Measurements from ENCODE around the gene CD72. TPM values are rescaled to one million over a fixed set of nuclear protein-coding genes. Genes with fewer than 3 reads are reported as not detected.

Gene CD72
- total RNA-seq, 1 experiment from 2014 or later = 0.15 TPM

DNA sequence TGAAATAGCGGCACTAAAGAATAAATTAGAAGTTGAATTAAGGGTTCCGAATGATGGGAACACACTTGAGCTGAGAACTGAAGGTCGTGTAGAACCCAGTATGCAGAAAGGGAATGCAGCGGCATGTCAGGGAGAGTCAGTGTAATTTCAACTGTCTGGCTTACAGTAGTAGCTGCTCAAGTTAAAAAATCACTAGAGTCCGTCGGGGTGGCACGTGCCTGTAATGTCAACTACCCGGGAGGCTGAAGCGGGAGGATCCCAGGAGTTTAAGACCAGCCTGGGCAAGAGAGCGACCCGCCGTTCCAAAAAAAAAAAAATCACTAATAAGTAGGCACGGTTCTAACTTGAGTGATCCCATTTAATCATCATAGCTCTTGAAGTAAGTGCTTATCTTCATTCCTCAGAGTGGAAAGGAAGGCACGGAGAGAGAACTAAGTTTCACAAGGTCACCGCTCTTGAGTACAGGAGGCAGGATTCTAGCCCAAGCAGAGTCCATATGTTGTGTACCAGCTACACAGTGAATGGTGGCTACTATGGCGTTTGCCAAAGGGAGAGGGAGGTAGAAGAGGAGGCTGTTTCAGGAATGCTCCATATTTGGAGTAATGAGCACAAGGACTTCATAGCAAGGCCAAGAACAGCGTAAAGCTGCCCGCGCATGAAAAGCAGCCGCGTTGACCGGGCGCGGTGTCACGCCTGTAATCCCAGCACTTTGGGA lies 38.8 kb upstream of the CD72 start:
- H3K36me3 ChIP-seq (ENCODE audit: low read depth, low read length) = peaks cover 19% of the 10 kb centered on the region
- no TSS peak for BruUV-seq (replicated peaks)
- POLR2A ChIA-PET (ENCODE audit: unreplicated experiment) = interaction anchor here (0.6 kb wide), 2 partner anchors 114 to 116 kb away, joined by 3 to 12 read pairs; no protein-coding TSS in a partner anchor
- peaks cover 7% of the 10 kb centered on the region for H3F3A ChIP-seq (ENCODE audit: low read length, unreplicated experiment)
- peak overlapping the region; percentile 83 for H2AFZ ChIP-seq (ENCODE audit: low read length)
- H4K20me1 ChIP-seq (ENCODE audit: low read length) = no peaks in the 10 kb centered on the region
- CTCF ChIA-PET = no interaction called here
- H3K4me1 ChIP-seq (ENCODE audit: insufficient read depth, low read length) = peaks cover 35% of the 10 kb centered on the region
- peak overlapping the region; percentile 98 for H3K4me2 ChIP-seq (ENCODE audit: low read length)
- H3K27me3 ChIP-seq (ENCODE audit: low read length) = no peaks in the 10 kb centered on the region
- intact Hi-C loops (cut with micrococcal nuclease) = loop anchor here (5.0 to 10.0 kb wide), 2 partner anchors 40 to 138 kb away; partner anchors contain the start of gene NPR2
- peak overlapping the region; percentile 54 for H3K4me3 ChIP-seq (ENCODE audit: low read length)
- DNase-seq (no peak), ATAC-seq (no peak)
- no peaks in the 10 kb centered on the region for H3K9me3 ChIP-seq (ENCODE audit: low read length)
- peak overlapping the region; percentile 97 for H3K9ac ChIP-seq (ENCODE audit: low read length)
- no peak for TF ChIP-seq EZH2 (IDR thresholded peaks at IDR 0.05; ENCODE audit: low read length, unreplicated experiment)
- no peak for TF ChIP-seq CTCF (conservative IDR thresholded peaks at IDR 0.05; ENCODE audit: low read depth, low read length)
- TF ChIP-seq EZH2phosphoT487 (IDR thresholded peaks at IDR 0.05; ENCODE audit: borderline replicate concordance, low read length) = no peak
- H3K27ac ChIP-seq (ENCODE audit: low read length) = peak overlapping the region; percentile 98
- H3K9me2 ChIP-seq (replicated peaks; ENCODE audit: low read length) = no peaks in the 10 kb centered on the region
- peaks cover 28% of the 10 kb centered on the region for H3K79me2 ChIP-seq (ENCODE audit: low read length)

GRCh38 chr9:35656348-35656747 lies 38.1 kb upstream of the CD72 start:
- no peak overlapping the region for H3K9ac ChIP-seq (ENCODE audit: low read length)
- DNase-seq (no peak), ATAC-seq (no peak)
- peaks cover 38% of the 10 kb centered on the region for H3K4me1 ChIP-seq (ENCODE audit: insufficient read depth, low read length)
- intact Hi-C loops (cut with micrococcal nuclease) = loop anchor here (5.0 to 10.0 kb wide), 2 partner anchors 41 to 138 kb away; partner anchors contain the start of gene NPR2
- no peaks in the 10 kb centered on the region for H3K27me3 ChIP-seq (ENCODE audit: low read length)
- no peaks in the 10 kb centered on the region for H3K9me3 ChIP-seq (ENCODE audit: low read length)
- no TSS peak for BruUV-seq (replicated peaks)
- peaks cover 7% of the 10 kb centered on the region for H3F3A ChIP-seq (ENCODE audit: low read length, unreplicated experiment)
- TF ChIP-seq CTCF (conservative IDR thresholded peaks at IDR 0.05; ENCODE audit: low read depth, low read length) (no peak), EZH2phosphoT487 (IDR thresholded peaks at IDR 0.05; ENCODE audit: borderline replicate concordance, low read length) (no peak), EZH2 (IDR thresholded peaks at IDR 0.05; ENCODE audit: low read length, unreplicated experiment) (no peak)
- ChIA-PET CTCF (no interaction called here), POLR2A (ENCODE audit: unreplicated experiment) (no interaction called here)
- no peak overlapping the region for H3K4me3 ChIP-seq (ENCODE audit: low read length)
- peaks cover 14% of the 10 kb centered on the region for H3K36me3 ChIP-seq (ENCODE audit: low read depth, low read length)
- no peaks in the 10 kb centered on the region for H3K9me2 ChIP-seq (replicated peaks; ENCODE audit: low read length)
- H3K4me2 ChIP-seq (ENCODE audit: low read length) = no peak overlapping the region
- H3K79me2 ChIP-seq (ENCODE audit: low read length) = peaks cover 26% of the 10 kb centered on the region
- H4K20me1 ChIP-seq (ENCODE audit: low read length) = no peaks in the 10 kb centered on the region
- no peak overlapping the region for H3K27ac ChIP-seq (ENCODE audit: low read length)
- H2AFZ ChIP-seq (ENCODE audit: low read length) = no peak overlapping the region

- ChIA-PET CTCF (interaction anchor here (0.7 kb wide), 1 partner anchor 43 kb away, joined by 5 read pairs; no protein-coding TSS in a partner anchor), POLR2A (ENCODE audit: unreplicated experiment) (no interaction called here)
- H3K9me2 ChIP-seq (replicated peaks; ENCODE audit: low read length) = no peaks in the 10 kb centered on the region
- no peak overlapping the region for H3K27ac ChIP-seq (ENCODE audit: low read length)
- H3K9ac ChIP-seq (ENCODE audit: low read length) = no peak overlapping the region
- no peaks in the 10 kb centered on the region for H3K36me3 ChIP-seq (ENCODE audit: low read depth, low read length)
- H2AFZ ChIP-seq (ENCODE audit: low read length) = no peak overlapping the region
- H3K27me3 ChIP-seq (ENCODE audit: low read length) = no peaks in the 10 kb centered on the region
- no peak for TF ChIP-seq CTCF (conservative IDR thresholded peaks at IDR 0.05; ENCODE audit: low read depth, low read length)
- no peak for TF ChIP-seq EZH2phosphoT487 (IDR thresholded peaks at IDR 0.05; ENCODE audit: borderline replicate concordance, low read length)
- TF ChIP-seq EZH2 (IDR thresholded peaks at IDR 0.05; ENCODE audit: low read length, unreplicated experiment) = no peak
- peaks cover 1% of the 10 kb centered on the region for H3F3A ChIP-seq (ENCODE audit: low read length, unreplicated experiment)
- ATAC-seq (no peak), DNase-seq (no peak)
- no peaks in the 10 kb centered on the region for H3K9me3 ChIP-seq (ENCODE audit: low read length)
- intact Hi-C loops (cut with micrococcal nuclease) = loop anchor here (10.0 kb wide), 1 partner anchor 141 kb away; the partner anchor contains the start of gene NPR2
- H4K20me1 ChIP-seq (ENCODE audit: low read length) = no peaks in the 10 kb centered on the region
- no TSS peak for BruUV-seq (replicated peaks)
- H3K4me3 ChIP-seq (ENCODE audit: low read length) = no peak overlapping the region
- H3K79me2 ChIP-seq (ENCODE audit: low read length) = peaks cover 2% of the 10 kb centered on the region; the same call in 1 of the 2 replicates
- H3K4me1 ChIP-seq (ENCODE audit: insufficient read depth, low read length) = peaks cover 20% of the 10 kb centered on the region
- no peak overlapping the region for H3K4me2 ChIP-seq (ENCODE audit: low read length)
Measured at GRCh38 chr9:35653611-35654010, 35.4 kb upstream of the CD72 start.

Measured in PC-3 (cell line).